Activated T-helper 9 cell treated with anti-CD3 and anti-CD28 coated beads, Interleukin-2, amount 50 U/mL, for 16 hours (primary cell): ENCODE results near the gene TMEM209.
"Not testable (repeated sequence)": the region's sequence is repeated elsewhere in the genome, so short reads cannot be mapped to it uniquely, and the experiment has no call there.

Experiments used
- DNase-seq: peaks from one replicate; pipeline ENCODE4 v3.0.0-alpha.2; 2020; ENCODE audit warnings: low read depth

The TMEM209 gene

GRCh38 chr7:130205084-130205947, at the start of gene TMEM209:
TMEM209 (minus strand) TSS chr7:130205406; CDS start chr7:130205375, 31 bp downstream.
- peak; percentile 88 for DNase-seq

- DNase-seq, result no peak
Observed at GRCh38 chr7:130254555-130254954, 49.3 kb upstream of the TMEM209 start.

GRCh38 chr7:130249626-130250025, 44.4 kb upstream of the TMEM209 start:
- DNase-seq, result not testable (repeated sequence)

GRCh38 chr7:130248842-130249241, 43.6 kb upstream of the TMEM209 start:
- DNase-seq, result not testable (repeated sequence)

GRCh38 chr7:130246491-130246890, 41.3 kb upstream of the TMEM209 start:
- not testable (repeated sequence) for DNase-seq

GRCh38 chr7:130243486-130243885, 38.3 kb upstream of the TMEM209 start:
- DNase-seq, result not testable (repeated sequence)

GRCh38 chr7:130242198-130243014, 37.2 kb upstream of the TMEM209 start:
- DNase-seq, result peak; percentile 16

- no peak for DNase-seq
Observed at GRCh38 chr7:130240240-130240639, 35.0 kb upstream of the TMEM209 start.

- not testable (repeated sequence) for DNase-seq
Observed at GRCh38 chr7:130236361-130236760, 31.2 kb upstream of the TMEM209 start.

GRCh38 chr7:130234078-130234477, 28.9 kb upstream of the TMEM209 start:
- no peak for DNase-seq

- DNase-seq, result no peak
Observed at GRCh38 chr7:130232209-130232608, 27.0 kb upstream of the TMEM209 start.

GRCh38 chr7:130231792-130232191, 26.6 kb upstream of the TMEM209 start:
- DNase-seq, result no peak

GRCh38 chr7:130229981-130230380, 24.8 kb upstream of the TMEM209 start:
- not testable (repeated sequence) for DNase-seq

GRCh38 chr7:130228840-130229502, 23.8 kb upstream of the TMEM209 start:
- DNase-seq, result no peak

- no peak for DNase-seq
Observed at GRCh38 chr7:130227883-130228575, 22.8 kb upstream of the TMEM209 start.

- DNase-seq, result no peak
Observed at GRCh38 chr7:130226333-130226732, 21.1 kb upstream of the TMEM209 start.

- not testable (repeated sequence) for DNase-seq
Observed at GRCh38 chr7:130224923-130225322, 19.7 kb upstream of the TMEM209 start.

- DNase-seq, result no peak
Observed at GRCh38 chr7:130224210-130224609, 19.0 kb upstream of the TMEM209 start.

- no peak for DNase-seq
Observed at GRCh38 chr7:130223646-130224045, 18.4 kb upstream of the TMEM209 start.

GRCh38 chr7:130221746-130222145, 16.5 kb upstream of the TMEM209 start:
- DNase-seq, result no peak

- no peak for DNase-seq
Observed at GRCh38 chr7:130219871-130220270, 14.7 kb upstream of the TMEM209 start.
